Thyroid gland (tissue), 4 donors: ENCODE measurements around the gene CDYL.

Experiments used
- CTCF ChIP-seq, 6 experiments: fragments of 200-600 bp in 3 of 6; fragments of 450-650 bp in 3 of 6; sonication (generic) in 3 of 6; IDR thresholded peaks; one replicate each; pipeline ENCODE4 v1.5.1; 2016 to 2019; ENCODE audit warnings: antibody characterized with exemption in 6 of 6, mild to moderate bottlenecking in 2 of 6, inconsistent platforms in 1 of 6, moderate library complexity in 1 of 6
- POLR2A ChIP-seq, 2 donors: fragments of 450-650 bp; IDR thresholded peaks; one replicate each; pipeline ENCODE4 v1.6.1; 2017; ENCODE audit warnings: antibody characterized with exemption in 2 of 2, mild to moderate bottlenecking in 2 of 2, moderate library complexity in 1 of 2

GRCh38 chr6:4799912-4800311 is 23.7 kb downstream of the CDYL start:
- no peak for TF ChIP-seq CTCF (IDR thresholded peaks at IDR 0.05)
- TF ChIP-seq POLR2A (IDR thresholded peaks at IDR 0.05) = no peak
